GM12892 (cell line): ENCODE data around the gene ARPC4.

Experiments
- POLR2A ChIP-seq: IDR thresholded peaks from 2 replicates; pipeline ENCODE4 v1.6.1; 2011; ENCODE audit warnings: low read depth, low read length, control low read depth
- POLR2AphosphoS5 ChIP-seq: IDR thresholded peaks from 2 replicates; pipeline ENCODE4 v1.6.1; 2011; ENCODE audit warnings: low read depth, low read length, control low read depth
- TAF1 ChIP-seq: IDR thresholded peaks from 2 replicates; pipeline ENCODE4 v1.6.1; 2011; ENCODE audit warnings: low read depth, mild to moderate bottlenecking, control low read depth, low read length, borderline replicate concordance

DNA sequence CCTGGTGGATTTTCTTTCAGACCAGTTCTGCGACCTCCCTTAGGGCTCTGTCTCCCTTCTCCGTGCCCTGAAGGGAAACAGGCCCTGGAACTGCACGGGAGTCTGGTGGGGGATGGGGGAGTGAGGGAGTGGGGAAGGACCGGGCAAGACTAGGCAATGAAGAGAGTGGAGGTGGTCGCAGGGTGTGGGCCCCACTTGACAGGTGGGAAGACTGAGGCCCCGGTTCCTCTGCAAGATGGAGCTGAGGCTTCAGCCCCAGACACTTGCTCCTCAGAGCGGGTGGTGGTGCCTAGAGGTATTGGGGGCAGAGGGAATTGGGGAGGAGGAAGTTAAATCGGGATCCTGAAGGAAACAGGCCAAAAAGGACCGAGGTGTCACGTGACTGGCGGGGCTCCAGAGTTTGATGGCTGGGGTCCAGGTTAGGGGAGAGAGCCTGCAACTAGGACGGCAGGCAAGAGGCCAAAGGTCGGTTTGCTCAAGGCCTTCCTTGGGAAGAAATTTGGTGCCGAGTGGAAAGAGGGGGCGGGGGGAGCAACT lies 22.5 kb upstream of the ARPC4 start:
- TF ChIP-seq POLR2AphosphoS5 (no peak), POLR2A (no peak), TAF1 (no peak)
